ENCODE data around the gene STRIT1.

Gene STRIT1

DNA sequence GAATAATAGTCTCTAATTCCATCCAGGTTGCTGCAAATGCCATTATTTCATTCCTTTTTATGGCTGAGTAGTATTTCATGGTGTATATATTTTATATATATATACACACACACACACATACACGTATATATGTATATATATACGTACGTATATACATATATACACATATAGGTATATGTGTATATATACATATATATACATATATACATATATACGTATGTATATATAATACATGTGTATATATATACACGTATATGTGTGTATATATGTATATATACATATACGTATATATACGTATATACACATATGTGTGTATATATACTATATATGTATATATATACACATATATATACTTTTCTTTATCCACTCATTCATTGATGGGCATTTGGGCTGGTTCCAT lies 13.7 kb upstream of the STRIT1 start:
- Histone ChIP-seq H2AFZ (ENCODE audit: low read depth, low read length) (no peak overlapping the region), H3K4me1 (ENCODE audit: insufficient read depth, low read length) (no peaks in the 10 kb centered on the region), H4K20me1 (ENCODE audit: insufficient read depth, low read length) (no peaks in the 10 kb centered on the region), H3K27ac (ENCODE audit: low read length) (no peak overlapping the region), H3K9me3 (ENCODE audit: insufficient read depth, low read length, severe bottlenecking) (no peaks in the 10 kb centered on the region), H3K79me2 (ENCODE audit: insufficient read depth, low read length) (no peaks in the 10 kb centered on the region), H3K4me2 (ENCODE audit: insufficient read depth, low read length) (no peak overlapping the region), H3K36me3 (ENCODE audit: insufficient read depth, low read length) (no peaks in the 10 kb centered on the region), H3K9ac (ENCODE audit: low read depth, low read length) (no peak overlapping the region), H3K4me3 (ENCODE audit: low read depth in 1 of 2, low read length in 2 of 2) (no peak overlapping the region), H3K27me3 (ENCODE audit: insufficient read depth, low read length, poor library complexity) (no peaks in the 10 kb centered on the region)
- no peak for TF ChIP-seq EZH2 (IDR thresholded peaks at IDR 0.05; ENCODE audit: borderline replicate concordance, low read depth, low read length, severe bottlenecking)
- TF ChIP-seq, protein P1, sequence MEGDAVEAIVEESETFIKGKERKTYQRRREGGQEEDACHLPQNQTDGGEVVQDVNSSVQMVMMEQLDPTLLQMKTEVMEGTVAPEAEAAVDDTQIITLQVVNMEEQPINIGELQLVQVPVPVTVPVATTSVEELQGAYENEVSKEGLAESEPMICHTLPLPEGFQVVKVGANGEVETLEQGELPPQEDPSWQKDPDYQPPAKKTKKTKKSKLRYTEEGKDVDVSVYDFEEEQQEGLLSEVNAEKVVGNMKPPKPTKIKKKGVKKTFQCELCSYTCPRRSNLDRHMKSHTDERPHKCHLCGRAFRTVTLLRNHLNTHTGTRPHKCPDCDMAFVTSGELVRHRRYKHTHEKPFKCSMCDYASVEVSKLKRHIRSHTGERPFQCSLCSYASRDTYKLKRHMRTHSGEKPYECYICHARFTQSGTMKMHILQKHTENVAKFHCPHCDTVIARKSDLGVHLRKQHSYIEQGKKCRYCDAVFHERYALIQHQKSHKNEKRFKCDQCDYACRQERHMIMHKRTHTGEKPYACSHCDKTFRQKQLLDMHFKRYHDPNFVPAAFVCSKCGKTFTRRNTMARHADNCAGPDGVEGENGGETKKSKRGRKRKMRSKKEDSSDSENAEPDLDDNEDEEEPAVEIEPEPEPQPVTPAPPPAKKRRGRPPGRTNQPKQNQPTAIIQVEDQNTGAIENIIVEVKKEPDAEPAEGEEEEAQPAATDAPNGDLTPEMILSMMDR (IDR thresholded peaks at IDR 0.05; ENCODE audit: borderline replicate concordance, extremely low read depth, low read length, poor library complexity, severe bottlenecking), result no peak
- ATAC-seq (ENCODE audit: insufficient read depth, low read depth) (no peak), DNase-seq (no peak)

- peak overlapping the region; percentile 7 for H2AFZ ChIP-seq (ENCODE audit: low read depth, low read length)
- TF ChIP-seq, protein P1 (IDR thresholded peaks at IDR 0.05; ENCODE audit: borderline replicate concordance, extremely low read depth, low read length, poor library complexity, severe bottlenecking), result no peak
- no peak for TF ChIP-seq EZH2 (IDR thresholded peaks at IDR 0.05; ENCODE audit: borderline replicate concordance, low read depth, low read length, severe bottlenecking)
- no peak overlapping the region for H3K9ac ChIP-seq (ENCODE audit: low read depth, low read length)
- no peaks in the 10 kb centered on the region for H3K79me2 ChIP-seq (ENCODE audit: insufficient read depth, low read length)
- H3K36me3 ChIP-seq (ENCODE audit: insufficient read depth, low read length), result no peaks in the 10 kb centered on the region
- no peaks in the 10 kb centered on the region for H3K27me3 ChIP-seq (ENCODE audit: insufficient read depth, low read length, poor library complexity)
- H3K4me2 ChIP-seq (ENCODE audit: insufficient read depth, low read length), result no peak overlapping the region
- H3K4me3 ChIP-seq (ENCODE audit: low read depth in 1 of 2, low read length in 2 of 2), result no peak overlapping the region
- no peak overlapping the region for H3K27ac ChIP-seq (ENCODE audit: low read length)
- ATAC-seq (ENCODE audit: insufficient read depth, low read depth) (no peak), DNase-seq (no peak)
- no peaks in the 10 kb centered on the region for H3K4me1 ChIP-seq (ENCODE audit: insufficient read depth, low read length)
- H4K20me1 ChIP-seq (ENCODE audit: insufficient read depth, low read length), result no peaks in the 10 kb centered on the region
- no peaks in the 10 kb centered on the region for H3K9me3 ChIP-seq (ENCODE audit: insufficient read depth, low read length, severe bottlenecking)
Observed at GRCh38 chr3:155304394-155304793, 10.9 kb upstream of the STRIT1 start.

DNA sequence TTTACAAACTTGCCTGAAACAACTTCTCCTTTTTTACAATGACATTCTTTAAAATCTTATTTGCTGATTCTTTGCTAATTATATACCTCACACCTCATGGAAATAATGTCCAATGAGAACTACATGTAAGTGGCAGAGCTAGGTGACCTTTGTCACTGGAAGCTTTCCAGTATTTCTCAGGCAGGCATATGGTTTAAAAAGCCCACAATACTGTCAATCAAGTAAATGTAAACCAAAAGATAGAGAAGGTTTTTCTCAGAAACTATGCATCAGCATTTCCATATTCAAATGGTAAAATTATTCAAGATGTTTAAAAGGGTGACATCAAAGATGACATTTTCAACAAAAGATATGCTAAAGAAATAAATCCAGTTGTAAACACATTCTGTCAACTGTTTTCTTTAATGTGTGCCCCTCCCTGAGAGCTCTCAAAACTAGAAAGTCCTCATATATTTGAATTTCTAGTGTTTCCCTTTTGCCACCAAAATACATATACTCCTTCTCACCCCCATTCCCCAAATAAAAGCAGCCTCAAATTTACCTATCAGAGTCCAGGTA lies 10.1 kb upstream of the STRIT1 start:
- no peaks in the 10 kb centered on the region for H3K36me3 ChIP-seq (ENCODE audit: insufficient read depth, low read length)
- no peaks in the 10 kb centered on the region for H3K4me1 ChIP-seq (ENCODE audit: insufficient read depth, low read length)
- no peak for ATAC-seq (ENCODE audit: insufficient read depth, low read depth)
- no peak overlapping the region for H3K4me3 ChIP-seq (ENCODE audit: low read depth in 1 of 2, low read length in 2 of 2)
- DNase-seq, result no peak
- no peak overlapping the region for H3K27ac ChIP-seq (ENCODE audit: low read length)
- peak overlapping the region; percentile 7; the same call in 1 of the 2 replicates for H2AFZ ChIP-seq (ENCODE audit: low read depth, low read length)
- H4K20me1 ChIP-seq (ENCODE audit: insufficient read depth, low read length), result no peaks in the 10 kb centered on the region
- H3K79me2 ChIP-seq (ENCODE audit: insufficient read depth, low read length), result no peaks in the 10 kb centered on the region
- no peak overlapping the region for H3K9ac ChIP-seq (ENCODE audit: low read depth, low read length)
- no peaks in the 10 kb centered on the region for H3K9me3 ChIP-seq (ENCODE audit: insufficient read depth, low read length, severe bottlenecking)
- H3K27me3 ChIP-seq (ENCODE audit: insufficient read depth, low read length, poor library complexity), result no peaks in the 10 kb centered on the region
- no peak for TF ChIP-seq EZH2 (IDR thresholded peaks at IDR 0.05; ENCODE audit: borderline replicate concordance, low read depth, low read length, severe bottlenecking)
- TF ChIP-seq, protein P1 (IDR thresholded peaks at IDR 0.05; ENCODE audit: borderline replicate concordance, extremely low read depth, low read length, poor library complexity, severe bottlenecking), result no peak
- H3K4me2 ChIP-seq (ENCODE audit: insufficient read depth, low read length), result no peak overlapping the region
